Forelimb muscle (tissue), 1 donor: ENCODE data around the gene PUSL1. TPM values are rescaled to one million over a fixed set of nuclear protein-coding genes. Genes with fewer than 3 reads are reported as not detected.

ENCODE experiments used
- DNase-seq: peaks from one replicate; pipeline ENCODE4 v3.0.0-alpha.2; 2013; ENCODE audit warnings: low read depth
- polyA plus RNA-seq: library from polyadenylated mRNA; unstranded; fragments of 120-200 nt; gene quantifications from one replicate; pipeline ENCODE4 v1.2.1, GENCODE V29; 2013; ENCODE audit not compliant: insufficient read length

The PUSL1 gene
- polyA plus RNA-seq, 1 donor, result 5.9 TPM

GRCh38 chr1:1294250-1294890, 14.0 kb upstream of the PUSL1 start:
- no peak for DNase-seq

- no peak for DNase-seq
These were observed 13.1 kb upstream of the PUSL1 start for GRCh38 chr1:1295154-1295923.

GRCh38 chr1:1296070-1297061, 12.0 kb upstream of the PUSL1 start:
- DNase-seq, result no peak

GRCh38 chr1:1297802-1298424, 10.5 kb upstream of the PUSL1 start:
- DNase-seq, result no peak

GRCh38 chr1:1298861-1299685, 9.3 kb upstream of the PUSL1 start:
- no peak for DNase-seq

- no peak for DNase-seq
These were observed 8.6 kb upstream of the PUSL1 start for GRCh38 chr1:1299686-1300351.

GRCh38 chr1:1300352-1300739, 8.1 kb upstream of the PUSL1 start:
- no peak for DNase-seq

GRCh38 chr1:1302006-1302430, 6.4 kb upstream of the PUSL1 start:
- no peak for DNase-seq

GRCh38 chr1:1302951-1303509, 5.4 kb upstream of the PUSL1 start:
- DNase-seq, result no peak

- no peak for DNase-seq
These were observed 4.7 kb upstream of the PUSL1 start for GRCh38 chr1:1303736-1304135.

GRCh38 chr1:1304331-1305299, 3.8 kb upstream of the PUSL1 start:
- DNase-seq, result no peak

GRCh38 chr1:1305300-1306069, 2.9 kb upstream of the PUSL1 start:
- no peak for DNase-seq

- DNase-seq, result no peak
These were observed 2.2 kb upstream of the PUSL1 start for GRCh38 chr1:1306070-1306660.

- DNase-seq, result no peak
These were observed 1.6 kb upstream of the PUSL1 start for GRCh38 chr1:1306661-1307260.

- no peak for DNase-seq
These were observed 1.0 kb upstream of the PUSL1 start for GRCh38 chr1:1307261-1307922.

- DNase-seq, result no peak
These were observed 406 bp downstream of the PUSL1 start for GRCh38 chr1:1308756-1309250.
